Ascending aorta (tissue), 2 donors: ENCODE data around the gene SETBP1. TPM values are rescaled to one million over a fixed set of nuclear protein-coding genes. Genes with fewer than 3 reads are reported as not detected.

Source experiments
- DNase-seq, 2 donors: peaks; one replicate each; pipeline ENCODE4 v3.0.0-alpha.2; 2019; ENCODE audit warnings: low spot score in 2 of 2
- H3K27ac ChIP-seq, 2 donors: fragments of 200-600 bp; sonication (generic); one replicate each; pipeline ENCODE4 v1.5.1; 2016 to 2017; ENCODE audit warnings: mild to moderate bottlenecking in 1 of 2
- H3K27me3 ChIP-seq: fragments of 200-600 bp; sonication (generic); one replicate; pipeline ENCODE4 v1.5.1; 2017
- H3K36me3 ChIP-seq, 2 donors: fragments of 200-600 bp; sonication (generic); one replicate each; pipeline ENCODE4 v1.5.1; 2016
- H3K4me1 ChIP-seq, 2 donors: fragments of 200-600 bp; sonication (generic); one replicate each; pipeline ENCODE4 v1.5.1; 2016 to 2017; ENCODE audit warnings: mild to moderate bottlenecking in 1 of 2
- H3K4me3 ChIP-seq, 2 donors: fragments of 200-600 bp; sonication (generic); one replicate each; pipeline ENCODE4 v1.5.1; 2016 to 2017; ENCODE audit warnings: mild to moderate bottlenecking in 1 of 2
- H3K9me3 ChIP-seq, 2 donors: fragments of 200-600 bp; sonication (generic); one replicate each; pipeline ENCODE4 v1.5.1; 2016
- intact Hi-C: fragments of 100-400 bp; cut with DNase I; formaldehyde crosslinking; loops from one replicate; pipeline ENCODE4 v1.15.1; 2023
- total RNA-seq: library from RNA; depleted of rRNA; stranded (reverse); fragments of >200 nt; gene quantifications from one replicate; pipeline ENCODE4 v1.1.0, GENCODE V29; 2016
- TF ChIP-seq, protein P1 (sequence below), 3 experiments: fragments of 200-600 bp in 2 of 3; fragments of 450-650 bp in 1 of 3; sonication (generic) in 2 of 3; IDR thresholded peaks; one replicate each; pipeline ENCODE4 v1.5.1; 2016 to 2019; ENCODE audit warnings: antibody characterized with exemption in 3 of 3, mild to moderate bottlenecking in 1 of 3, moderate library complexity in 1 of 3

Gene SETBP1
- total RNA-seq, 1 donor from 2014 or later = 23.5 TPM

DNA sequence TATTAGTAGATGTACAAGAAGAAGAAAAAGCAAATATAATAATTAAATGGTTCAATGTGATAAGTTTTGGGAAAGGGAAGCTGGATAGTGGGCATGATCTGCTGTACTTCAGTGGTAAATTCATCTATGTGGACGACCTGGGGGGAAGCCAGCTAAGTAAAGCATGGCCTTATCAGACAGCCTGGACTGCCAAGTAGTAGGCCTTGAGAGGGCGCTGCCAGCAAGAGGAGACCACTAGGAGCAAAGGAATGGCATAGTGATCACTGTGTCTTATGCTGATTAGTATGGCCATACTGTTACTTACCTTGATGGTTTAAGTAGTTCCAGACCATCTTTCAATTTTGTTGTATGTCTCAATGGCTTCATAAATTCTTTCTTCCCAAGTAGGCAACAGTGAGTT lies 287.6 kb downstream of the SETBP1 start:
- no peaks in the 10 kb centered on the region for H3K27me3 ChIP-seq
- H3K4me3 ChIP-seq = no peak overlapping the region
- intact Hi-C loops = no loop called here
- TF ChIP-seq, protein P1, sequence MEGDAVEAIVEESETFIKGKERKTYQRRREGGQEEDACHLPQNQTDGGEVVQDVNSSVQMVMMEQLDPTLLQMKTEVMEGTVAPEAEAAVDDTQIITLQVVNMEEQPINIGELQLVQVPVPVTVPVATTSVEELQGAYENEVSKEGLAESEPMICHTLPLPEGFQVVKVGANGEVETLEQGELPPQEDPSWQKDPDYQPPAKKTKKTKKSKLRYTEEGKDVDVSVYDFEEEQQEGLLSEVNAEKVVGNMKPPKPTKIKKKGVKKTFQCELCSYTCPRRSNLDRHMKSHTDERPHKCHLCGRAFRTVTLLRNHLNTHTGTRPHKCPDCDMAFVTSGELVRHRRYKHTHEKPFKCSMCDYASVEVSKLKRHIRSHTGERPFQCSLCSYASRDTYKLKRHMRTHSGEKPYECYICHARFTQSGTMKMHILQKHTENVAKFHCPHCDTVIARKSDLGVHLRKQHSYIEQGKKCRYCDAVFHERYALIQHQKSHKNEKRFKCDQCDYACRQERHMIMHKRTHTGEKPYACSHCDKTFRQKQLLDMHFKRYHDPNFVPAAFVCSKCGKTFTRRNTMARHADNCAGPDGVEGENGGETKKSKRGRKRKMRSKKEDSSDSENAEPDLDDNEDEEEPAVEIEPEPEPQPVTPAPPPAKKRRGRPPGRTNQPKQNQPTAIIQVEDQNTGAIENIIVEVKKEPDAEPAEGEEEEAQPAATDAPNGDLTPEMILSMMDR (IDR thresholded peaks at IDR 0.05) = no peak
- H3K27ac ChIP-seq = peak overlapping the region in 1 of 2 donors; percentile 33
- no peak for DNase-seq
- no peaks in the 10 kb centered on the region for H3K9me3 ChIP-seq
- peaks cover 0 to 11% of the 10 kb centered on the region in 2 donors for H3K4me1 ChIP-seq
- H3K36me3 ChIP-seq = no peaks in the 10 kb centered on the region

DNA sequence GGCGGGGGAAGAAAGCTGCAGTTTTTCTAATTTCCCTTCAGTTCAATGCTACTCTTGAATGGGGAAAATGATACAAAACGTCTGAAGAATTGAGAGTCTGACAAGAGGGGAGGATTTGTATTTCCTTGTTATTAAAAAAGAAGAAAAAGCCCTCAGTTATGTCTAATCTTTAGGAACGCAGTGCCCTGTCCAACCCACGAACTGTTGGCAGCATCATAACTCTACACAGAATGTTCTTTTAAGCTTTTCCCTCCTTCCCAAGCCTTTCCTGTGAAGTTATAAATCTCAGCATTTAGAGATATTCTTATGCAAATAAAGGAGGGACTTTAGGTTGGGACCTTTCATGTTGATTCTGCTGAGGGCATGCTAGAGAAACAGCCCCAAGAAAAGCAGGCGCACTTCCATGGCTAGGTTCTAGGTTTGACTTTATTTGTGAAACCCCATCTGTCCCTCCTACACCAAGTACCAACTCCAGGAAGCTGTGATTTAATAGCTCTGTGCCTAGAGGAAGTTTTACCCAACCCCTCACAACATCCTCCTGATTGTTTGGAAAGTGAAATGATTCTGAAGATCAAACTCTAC lies 288.6 kb downstream of the SETBP1 start:
- no peaks in the 10 kb centered on the region for H3K27me3 ChIP-seq
- no peaks in the 10 kb centered on the region for H3K9me3 ChIP-seq
- H3K4me3 ChIP-seq = peak overlapping the region in 1 of 2 donors; percentile 2
- intact Hi-C loops = no loop called here
- TF ChIP-seq, protein P1 (IDR thresholded peaks at IDR 0.05) = no peak
- no peaks in the 10 kb centered on the region for H3K36me3 ChIP-seq
- peaks cover 0 to 11% of the 10 kb centered on the region in 2 donors for H3K4me1 ChIP-seq
- DNase-seq = no peak
- peak overlapping the region; percentile 19 to 49 for H3K27ac ChIP-seq

DNA sequence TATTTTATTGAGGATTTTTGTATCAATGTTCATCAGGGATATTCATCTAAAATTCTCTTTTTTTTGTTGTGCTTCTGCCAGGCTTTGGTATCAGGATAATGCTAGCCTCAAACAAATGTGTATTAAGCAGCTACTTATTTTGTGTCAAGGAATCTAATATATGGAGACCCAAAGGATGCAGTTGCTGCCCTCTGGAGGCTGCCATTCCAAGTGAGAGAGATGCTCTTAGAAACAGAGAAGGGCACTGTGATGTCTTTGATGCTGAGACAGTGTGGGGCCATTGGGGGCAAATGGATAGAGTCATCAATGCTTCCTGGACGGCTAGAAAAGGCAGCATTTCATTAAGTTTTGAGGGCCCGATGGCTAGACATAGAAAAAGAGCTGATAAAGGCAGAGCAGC lies 292.6 kb downstream of the SETBP1 start:
- Histone ChIP-seq H3K9me3 (no peaks in the 10 kb centered on the region), H3K36me3 (no peaks in the 10 kb centered on the region), H3K4me3 (no peak overlapping the region), H3K27me3 (no peaks in the 10 kb centered on the region), H3K4me1 (peaks cover 0 to 10% of the 10 kb centered on the region in 2 donors), H3K27ac (no peak overlapping the region)
- TF ChIP-seq, protein P1 (IDR thresholded peaks at IDR 0.05) = no peak
- no peak for DNase-seq
- intact Hi-C loops = no loop called here

DNA sequence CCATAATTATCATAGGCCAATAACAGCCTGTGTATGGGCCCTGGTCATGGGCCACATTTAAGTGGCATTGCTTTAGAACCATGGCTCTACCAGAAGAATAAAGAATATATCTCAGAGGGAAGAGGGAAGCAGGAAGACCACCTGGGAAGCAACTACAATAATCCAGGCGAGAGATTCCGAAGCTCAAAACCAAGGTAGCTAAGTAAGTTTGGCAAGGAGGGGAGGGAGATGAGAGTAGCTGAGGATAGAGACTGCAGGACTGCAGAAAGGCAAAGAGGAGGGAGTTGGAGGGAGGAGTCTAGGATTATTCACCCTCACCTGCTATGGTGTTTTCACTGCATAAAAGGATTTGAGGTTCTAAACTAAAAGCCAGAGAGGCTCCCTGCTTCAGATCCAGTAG lies 293.5 kb downstream of the SETBP1 start:
- H3K27me3 ChIP-seq = no peaks in the 10 kb centered on the region
- H3K4me3 ChIP-seq = no peak overlapping the region
- H3K4me1 ChIP-seq = peaks cover 0 to 5% of the 10 kb centered on the region in 2 donors
- no peaks in the 10 kb centered on the region for H3K9me3 ChIP-seq
- H3K27ac ChIP-seq = no peak overlapping the region
- DNase-seq = no peak
- TF ChIP-seq, protein P1 (IDR thresholded peaks at IDR 0.05) = no peak
- intact Hi-C loops = no loop called here
- no peaks in the 10 kb centered on the region for H3K36me3 ChIP-seq

DNA sequence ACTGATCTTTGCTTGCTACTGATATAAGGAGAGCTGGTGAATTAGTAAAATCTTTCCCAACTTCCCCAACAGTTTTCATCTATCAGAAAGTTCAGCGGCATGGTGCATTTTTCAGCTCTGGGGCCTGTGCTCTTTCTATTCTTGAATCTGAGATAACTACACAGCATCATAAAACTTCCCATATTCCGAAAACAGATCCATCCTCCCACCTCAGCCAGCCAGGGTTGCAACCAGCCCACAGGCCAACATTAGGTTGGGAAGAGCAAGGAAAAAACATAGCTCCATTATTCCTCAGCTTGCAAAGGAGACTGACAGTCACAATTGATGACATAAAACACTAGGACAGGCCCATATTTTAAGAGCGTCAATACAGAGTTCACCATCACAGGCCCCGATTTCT lies 297.2 kb downstream of the SETBP1 start:
- Histone ChIP-seq H3K4me3 (no peak overlapping the region), H3K36me3 (no peaks in the 10 kb centered on the region), H3K27ac (no peak overlapping the region), H3K4me1 (no peaks in the 10 kb centered on the region), H3K9me3 (no peaks in the 10 kb centered on the region), H3K27me3 (no peaks in the 10 kb centered on the region)
- intact Hi-C loops = no loop called here
- TF ChIP-seq, protein P1 (IDR thresholded peaks at IDR 0.05) = no peak
- no peak for DNase-seq

DNA sequence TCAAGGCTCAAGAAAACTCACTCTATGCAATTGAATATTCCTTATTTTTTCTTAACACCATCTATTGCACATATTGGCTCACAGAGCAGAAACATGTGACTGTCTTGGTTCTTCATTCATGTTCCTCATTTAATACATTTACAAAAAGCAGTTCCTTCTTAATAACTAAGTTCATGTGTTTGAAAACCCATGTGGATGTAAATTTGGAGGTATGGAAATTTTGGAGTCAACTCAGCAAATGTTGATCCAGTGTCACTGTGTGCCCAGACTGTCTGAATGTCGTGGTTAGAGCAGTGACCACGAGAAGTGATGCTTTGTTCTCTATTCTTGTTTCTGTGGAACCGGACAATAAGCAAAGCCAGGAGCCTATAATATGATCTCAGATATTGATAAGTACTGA lies 299.1 kb downstream of the SETBP1 start:
- no peaks in the 10 kb centered on the region for H3K27me3 ChIP-seq
- no peak for DNase-seq
- H3K27ac ChIP-seq = no peak overlapping the region
- H3K4me3 ChIP-seq = no peak overlapping the region
- H3K9me3 ChIP-seq = no peaks in the 10 kb centered on the region
- no peaks in the 10 kb centered on the region for H3K36me3 ChIP-seq
- intact Hi-C loops = no loop called here
- H3K4me1 ChIP-seq = no peaks in the 10 kb centered on the region
- TF ChIP-seq, protein P1 (IDR thresholded peaks at IDR 0.05) = no peak
